Esophagus muscularis mucosa (tissue), 4 donors: ENCODE data around the gene PML. TPM values are rescaled to one million over a fixed set of nuclear protein-coding genes. Genes with fewer than 3 reads are reported as not detected.
"Not testable (repeated sequence)": the region's sequence is repeated elsewhere in the genome, so short reads cannot be mapped to it uniquely, and the experiment has no call there.

Source experiments
- DNase-seq: peaks from one replicate; pipeline ENCODE4 v3.0.0-alpha.2; 2017; ENCODE audit errors: extremely low spot score
- H3K27ac ChIP-seq, 4 donors: fragments of 200-600 bp; sonication (generic); replicated peaks in 1 of 4; 1 replicate in 3 of 4; 2 replicates in 1 of 4; pipeline ENCODE4 v1.5.1; 2016 to 2019; ENCODE audit warnings: mild to moderate bottlenecking in 1 of 4
- H3K27me3 ChIP-seq, 4 donors: fragments of 200-600 bp; sonication (generic); one replicate each; pipeline versions ENCODE4 v1.5.1 to v1.6.0; 2016 to 2019
- H3K36me3 ChIP-seq, 4 donors: fragments of 200-600 bp; sonication (generic); one replicate each; pipeline ENCODE4 v1.5.1; 2016 to 2019
- H3K4me1 ChIP-seq, 4 donors: fragments of 200-600 bp; sonication (generic); one replicate each; pipeline ENCODE4 v1.5.1; 2016 to 2019
- H3K4me3 ChIP-seq, 4 donors: fragments of 200-600 bp; sonication (generic); 1 replicate in 2 of 4; 2 replicates in 2 of 4; pipeline ENCODE4 v1.5.1; 2016 to 2019; ENCODE audit warnings: mild to moderate bottlenecking in 4 of 4, moderate library complexity in 1 of 4
- H3K9me3 ChIP-seq, 4 donors: fragments of 200-600 bp; sonication (generic); 1 replicate in 3 of 4; 2 replicates in 1 of 4; pipeline ENCODE4 v1.5.1; 2016 to 2019
- CTCF ChIP-seq, 3 experiments: fragments of 200-600 bp in 2 of 3; fragments of 450-650 bp in 1 of 3; sonication (generic) in 2 of 3; IDR thresholded peaks; one replicate each; pipeline ENCODE4 v1.5.1; 2017 to 2019; ENCODE audit warnings: antibody characterized with exemption in 3 of 3, mild to moderate bottlenecking in 2 of 3, moderate library complexity in 1 of 3
- EP300 ChIP-seq: sonication (generic); formaldehyde crosslinking; IDR thresholded peaks from one replicate; pipeline ENCODE4 v1.6.1; 2017; ENCODE audit warnings: antibody characterized with exemption
- POLR2A ChIP-seq: fragments of 450-650 bp; IDR thresholded peaks from one replicate; pipeline ENCODE4 v1.6.1; 2017; ENCODE audit warnings: antibody characterized with exemption, moderate library complexity, mild to moderate bottlenecking, low read depth
- POLR2AphosphoS5 ChIP-seq, 2 donors: sonication (generic); formaldehyde crosslinking; IDR thresholded peaks; one replicate each; pipeline ENCODE4 v1.6.1; 2017; ENCODE audit warnings: antibody characterized with exemption in 2 of 2
- whole genome bisulfite sequencing: methylation state at CpG from one replicate; pipeline ENCODE4 v1.1.5; 2018; 5-methylcytosine and 5-hydroxymethylcytosine counted together
- intact Hi-C: fragments of 100-400 bp; cut with DNase I; formaldehyde crosslinking; loops from one replicate; pipeline ENCODE4 v1.15.1; 2023
- total RNA-seq, 4 donors: library from RNA; depleted of rRNA; stranded (reverse); fragments of >200 nt; gene quantifications; one replicate each; pipeline versions ENCODE4 v1.1.0 to v1.2.1, GENCODE V29; 2016

The PML gene
- total RNA-seq, 4 donors from 2014 or later = 48.0 to 61.6 (median 57.2) TPM

GRCh38 chr15:74062671-74063070, 68.2 kb downstream of the PML start:
- no peak for DNase-seq
- H3K27me3 ChIP-seq = peaks cover 0 to 13% (median 0%) of the 10 kb centered on the region in 4 donors
- TF ChIP-seq CTCF (IDR thresholded peaks at IDR 0.05) = no peak
- no peak for TF ChIP-seq POLR2A
- no peak for TF ChIP-seq POLR2AphosphoS5 (IDR thresholded peaks at IDR 0.05)
- TF ChIP-seq EP300 = no peak

DNA sequence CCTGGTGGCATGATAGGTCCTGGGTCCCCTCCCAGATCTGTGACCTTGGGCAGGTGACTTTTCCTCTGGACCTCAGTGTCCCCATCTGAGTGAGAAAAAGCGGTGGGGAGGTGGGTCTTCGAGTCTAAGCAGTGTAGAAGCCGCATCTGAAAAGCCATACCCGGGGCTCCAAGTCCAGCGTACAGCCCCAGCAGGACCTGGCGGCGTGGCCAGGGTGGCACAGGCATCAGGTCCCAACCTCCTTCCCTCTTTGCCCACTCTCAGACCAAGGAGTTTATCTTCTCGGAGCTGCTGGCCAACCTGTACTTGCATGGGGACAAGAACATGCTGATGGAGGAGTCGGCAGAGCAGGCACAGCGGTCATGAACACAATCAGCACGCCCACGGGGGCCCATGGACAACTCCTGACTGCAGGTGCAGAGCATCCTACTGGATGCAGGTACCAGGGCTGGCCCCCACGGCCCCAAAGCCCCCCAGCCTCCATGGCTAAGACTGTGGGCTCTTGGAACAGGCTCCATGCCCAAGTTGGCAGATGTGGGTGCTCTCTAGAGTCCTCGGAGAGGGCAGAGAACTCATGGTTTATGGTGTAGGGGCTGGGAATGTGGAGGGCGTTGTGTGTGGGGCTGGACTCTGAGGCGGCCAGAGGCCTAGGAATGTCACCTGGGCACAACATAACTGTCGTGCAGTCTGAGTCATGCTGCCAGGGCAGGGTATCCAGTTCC, 69.1 kb downstream of the PML start:
- H3K9me3 ChIP-seq, DNase-seq, intact Hi-C loops, H3K4me3 ChIP-seq, H3K4me1 ChIP-seq, H3K27ac ChIP-seq, H3K36me3 ChIP-seq: not testable (repeated sequence)
- peaks cover 0 to 13% (median 0%) of the 10 kb centered on the region in 4 donors for H3K27me3 ChIP-seq
- 100% methylated on average over 1 of the region's 17 CpGs for WGBS

More at GRCh38 chr15:74062671-74063070, 68.2 kb downstream of the PML start:
- Histone ChIP-seq H3K27ac (no peak overlapping the region), H3K4me1 (no peaks in the 10 kb centered on the region), H3K9me3 (no peaks in the 10 kb centered on the region), H3K36me3 (no peaks in the 10 kb centered on the region), H3K4me3 (no peak overlapping the region)
- 89% methylated on average over 6 of the region's 7 CpGs for WGBS
- intact Hi-C loops = no loop called here

DNA sequence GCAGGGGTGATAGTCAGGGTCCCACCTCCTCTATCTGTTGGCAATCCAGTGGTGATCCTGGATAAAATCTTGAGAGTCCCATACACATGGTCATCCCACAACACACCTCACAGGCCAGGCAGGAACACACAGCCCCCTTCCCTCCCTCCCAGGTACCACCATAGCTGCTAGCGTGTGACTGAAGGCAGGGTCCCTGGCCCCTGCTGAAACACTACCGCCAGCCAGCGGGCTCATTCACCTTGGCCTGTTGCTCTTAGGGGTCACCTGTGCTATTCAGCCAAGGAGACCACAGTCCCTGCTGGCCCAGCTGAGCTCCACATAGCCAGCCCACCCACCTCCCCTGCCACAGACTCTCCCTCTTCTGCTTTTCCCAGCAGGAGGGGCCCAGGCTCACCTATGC, 69.7 kb downstream of the PML start:
- H3K27ac ChIP-seq, H3K4me3 ChIP-seq, H3K9me3 ChIP-seq, H3K4me1 ChIP-seq, H3K36me3 ChIP-seq, DNase-seq, intact Hi-C loops: not testable (repeated sequence)
- WGBS = no CpG with 5 or more reads among the region's 3 CpGs
- H3K27me3 ChIP-seq = peaks cover 0 to 13% (median 0%) of the 10 kb centered on the region in 4 donors

DNA sequence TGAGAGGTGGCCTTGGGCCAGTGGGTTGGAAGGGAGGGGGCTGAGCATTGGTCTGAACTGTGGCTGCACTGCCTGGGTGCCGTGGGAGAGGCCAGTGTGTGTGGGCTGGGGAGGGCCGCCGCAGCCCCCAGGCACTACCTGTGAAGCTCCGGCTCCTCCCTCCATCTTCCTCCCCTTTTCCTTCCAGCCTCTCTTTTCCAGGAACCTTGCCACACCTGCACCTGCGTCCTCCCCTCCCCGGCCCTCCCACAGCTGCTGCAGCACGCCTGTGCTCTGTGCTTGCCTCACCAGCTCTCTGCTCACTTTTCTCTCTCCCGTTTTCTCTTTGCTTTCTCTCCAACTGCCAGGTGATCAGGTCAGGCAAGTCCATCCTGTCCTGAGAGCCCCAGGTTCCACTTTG, 70.3 kb downstream of the PML start:
- intact Hi-C loops, H3K36me3 ChIP-seq, H3K9me3 ChIP-seq, DNase-seq, H3K4me1 ChIP-seq, H3K27ac ChIP-seq, H3K4me3 ChIP-seq: not testable (repeated sequence)
- WGBS = 73% methylated on average over 5 of the region's 8 CpGs
- H3K27me3 ChIP-seq = peaks cover 0 to 13% (median 0%) of the 10 kb centered on the region in 4 donors

GRCh38 chr15:74065684-74066411, 71.3 kb downstream of the PML start:
- H3K36me3 ChIP-seq, intact Hi-C loops, DNase-seq, H3K9me3 ChIP-seq, H3K4me3 ChIP-seq, H3K27ac ChIP-seq, H3K4me1 ChIP-seq: not testable (repeated sequence)
- peak; percentile 19 to 55 (median 39) for TF ChIP-seq CTCF (IDR thresholded peaks at IDR 0.05)
- 0% methylated on average over 2 of the region's 13 CpGs for WGBS
- peaks cover 0 to 13% (median 0%) of the 10 kb centered on the region in 4 donors for H3K27me3 ChIP-seq

DNA sequence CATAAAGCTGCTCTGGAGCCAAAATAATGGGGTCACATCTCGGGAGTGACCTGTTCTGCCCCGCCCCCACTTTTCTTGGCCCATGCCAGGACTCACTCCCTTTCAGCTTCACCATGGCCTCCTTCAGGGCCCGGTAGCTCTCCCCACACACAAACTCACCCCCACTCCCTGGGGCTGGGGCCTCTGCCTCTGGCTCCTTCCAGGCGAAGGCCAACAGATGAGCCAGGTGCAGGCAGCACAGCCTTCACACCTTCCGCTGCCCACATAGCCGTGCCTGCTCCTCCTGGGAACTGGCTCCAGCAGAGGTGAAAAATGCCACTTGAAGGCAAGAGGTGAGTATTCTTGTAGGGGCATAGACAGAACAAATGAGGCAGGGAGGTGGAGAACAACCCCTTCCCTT, 77.1 kb downstream of the PML start:
- H3K27me3 ChIP-seq, H3K9me3 ChIP-seq, intact Hi-C loops, DNase-seq, H3K4me1 ChIP-seq, H3K36me3 ChIP-seq, H3K4me3 ChIP-seq, H3K27ac ChIP-seq: not testable (repeated sequence)
- WGBS = 91% methylated on average over 4 of the region's 6 CpGs

DNA sequence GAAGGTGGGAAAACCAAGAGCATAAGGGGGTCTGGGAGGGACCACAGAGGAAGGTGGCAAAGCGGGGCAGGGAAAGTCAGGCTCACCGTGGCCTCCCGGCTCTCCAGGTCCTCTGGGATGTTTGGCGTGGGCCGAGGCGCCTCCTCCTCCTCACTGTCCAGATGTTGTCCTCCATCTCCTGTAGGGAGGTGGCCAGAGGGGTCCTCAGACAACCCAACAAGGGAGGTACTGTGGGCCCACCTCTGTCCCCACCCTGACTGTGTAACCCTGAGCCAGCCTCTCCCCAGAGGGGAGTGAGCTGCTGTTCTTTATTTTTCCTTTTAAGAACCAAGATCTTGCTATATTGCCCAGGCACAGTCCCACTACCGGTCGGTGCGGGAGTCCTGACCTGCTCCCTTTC, 77.6 kb downstream of the PML start:
- H3K9me3 ChIP-seq, intact Hi-C loops, H3K4me3 ChIP-seq, H3K36me3 ChIP-seq, H3K27ac ChIP-seq, H3K27me3 ChIP-seq, H3K4me1 ChIP-seq, DNase-seq: not testable (repeated sequence)
- WGBS = 100% methylated on average over 1 of the region's 9 CpGs
